Keratinocyte (primary cell): Measurements from ENCODE around the gene HAUS8.

Source experiments
- EZH2 ChIP-seq: IDR thresholded peaks from one replicate; pipeline ENCODE4 v1.6.1; 2012; ENCODE audit warnings: inconsistent platforms, mild to moderate bottlenecking, low read length, moderate library complexity
- TF ChIP-seq, protein P1 (sequence below), 3 experiments: IDR thresholded peaks in 1 of 3; conservative IDR thresholded peaks in 1 of 3; optimal IDR thresholded peaks in 1 of 3; 2 replicates in 2 of 3; 3 replicates in 1 of 3; pipeline versions ENCODE3 to v1.5.1; 2011; ENCODE audit warnings: low read length in 3 of 3, mild to moderate bottlenecking in 3 of 3, moderate library complexity in 2 of 3, control low read depth in 1 of 3, inconsistent platforms in 1 of 3; ENCODE audit not compliant: insufficient read depth in 2 of 3; ENCODE audit errors: extremely low read depth in 1 of 3

DNA sequence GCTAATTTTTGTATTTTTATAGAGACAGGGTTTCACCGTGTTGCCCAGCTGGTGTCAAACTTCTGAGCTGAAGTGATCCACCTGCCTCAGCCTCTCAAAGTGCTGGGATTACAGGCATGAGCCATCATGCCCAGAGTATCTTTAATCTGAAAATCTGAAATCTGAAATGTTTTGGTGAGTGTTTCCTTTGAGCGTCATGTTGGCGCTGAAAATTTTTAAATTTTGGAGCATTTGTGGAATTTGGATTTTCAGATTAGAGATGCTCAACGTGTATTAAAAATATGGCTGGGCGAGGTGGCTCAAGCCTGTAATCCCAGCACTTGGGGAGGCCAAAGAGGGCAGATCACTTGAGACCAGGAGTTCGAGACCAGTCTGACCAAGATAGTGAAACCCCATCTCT is 43.5 kb downstream of the HAUS8 start:
- TF ChIP-seq, protein P1, sequence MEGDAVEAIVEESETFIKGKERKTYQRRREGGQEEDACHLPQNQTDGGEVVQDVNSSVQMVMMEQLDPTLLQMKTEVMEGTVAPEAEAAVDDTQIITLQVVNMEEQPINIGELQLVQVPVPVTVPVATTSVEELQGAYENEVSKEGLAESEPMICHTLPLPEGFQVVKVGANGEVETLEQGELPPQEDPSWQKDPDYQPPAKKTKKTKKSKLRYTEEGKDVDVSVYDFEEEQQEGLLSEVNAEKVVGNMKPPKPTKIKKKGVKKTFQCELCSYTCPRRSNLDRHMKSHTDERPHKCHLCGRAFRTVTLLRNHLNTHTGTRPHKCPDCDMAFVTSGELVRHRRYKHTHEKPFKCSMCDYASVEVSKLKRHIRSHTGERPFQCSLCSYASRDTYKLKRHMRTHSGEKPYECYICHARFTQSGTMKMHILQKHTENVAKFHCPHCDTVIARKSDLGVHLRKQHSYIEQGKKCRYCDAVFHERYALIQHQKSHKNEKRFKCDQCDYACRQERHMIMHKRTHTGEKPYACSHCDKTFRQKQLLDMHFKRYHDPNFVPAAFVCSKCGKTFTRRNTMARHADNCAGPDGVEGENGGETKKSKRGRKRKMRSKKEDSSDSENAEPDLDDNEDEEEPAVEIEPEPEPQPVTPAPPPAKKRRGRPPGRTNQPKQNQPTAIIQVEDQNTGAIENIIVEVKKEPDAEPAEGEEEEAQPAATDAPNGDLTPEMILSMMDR (optimal IDR thresholded peaks at IDR 0.05 in 1 of 3, IDR thresholded peaks at IDR 0.05 in 1 of 3, conservative IDR thresholded peaks at IDR 0.05 in 1 of 3; ENCODE audit: extremely low read depth in 1 of 3, insufficient read depth in 2 of 3, low read length in 3 of 3): no peak
- no peak for TF ChIP-seq EZH2
